Heart right ventricle (tissue), 16 donors: ENCODE data around the gene ITM2C. TPM values are rescaled to one million over a fixed set of nuclear protein-coding genes. Genes with fewer than 3 reads are reported as not detected.

ENCODE experiments used
- ATAC-seq, 8 donors: fragments of 200-7000 bp; cut with Tn5 transposase; one replicate each; pipeline ENCODE4 v1.9.1; 2020; ENCODE audit warnings: mild to moderate bottlenecking in 8 of 8, moderate library complexity in 8 of 8, moderate number of reproducible peaks in 1 of 8
- DNase-seq, 2 donors: peaks; one replicate each; pipeline ENCODE4 v3.0.0-alpha.2; 2020
- H3K27ac ChIP-seq, 10 donors: fragments of 200-600 bp; sonication (generic) in 2 of 10; one replicate each; pipeline versions ENCODE4 v1.5.0 to v1.8.0; 2020 to 2022; ENCODE audit warnings: mild to moderate bottlenecking in 3 of 10
- H3K27me3 ChIP-seq, 7 donors: fragments of 200-600 bp; one replicate each; pipeline ENCODE4 v1.8.0; 2021 to 2022; ENCODE audit warnings: mild to moderate bottlenecking in 2 of 7
- H3K36me3 ChIP-seq, 9 donors: fragments of 200-600 bp; sonication (generic) in 1 of 9; one replicate each; pipeline versions ENCODE4 v1.5.0 to v1.8.0; 2020 to 2022; ENCODE audit warnings: mild to moderate bottlenecking in 2 of 9
- H3K4me1 ChIP-seq, 9 donors: fragments of 200-600 bp; sonication (generic) in 1 of 9; one replicate each; pipeline versions ENCODE4 v1.5.0 to v1.8.0; 2020 to 2022; ENCODE audit warnings: mild to moderate bottlenecking in 4 of 9
- H3K4me3 ChIP-seq, 10 donors: fragments of 200-600 bp; sonication (generic) in 2 of 10; one replicate each; pipeline versions ENCODE4 v1.5.0 to v1.8.0; 2020 to 2022; ENCODE audit warnings: mild to moderate bottlenecking in 7 of 10, moderate library complexity in 2 of 10
- H3K9me3 ChIP-seq, 11 donors: fragments of 200-600 bp in 10 of 11; sonication (generic) in 2 of 11; one replicate each; pipeline versions ENCODE4 v1.5.0 to v1.8.0; 2013 to 2022; ENCODE audit warnings: mild to moderate bottlenecking in 2 of 11, control low read depth in 1 of 11, moderate library complexity in 1 of 11
- CTCF ChIP-seq, 9 donors: fragments of 200-600 bp; sonication (generic) in 2 of 9; IDR thresholded peaks; one replicate each; pipeline versions ENCODE4 v1.5.0 to v1.8.0; 2021 to 2022; ENCODE audit warnings: antibody characterized with exemption in 9 of 9, mild to moderate bottlenecking in 5 of 9, moderate library complexity in 1 of 9
- WGBS, 2 donors: extraction: QIAGEN DNeasy Blood & Tissue Kit; methylation state at CpG; one replicate each; pipeline ENCODE4 v1.1.7; 2013; ENCODE audit warnings: inconsistent platforms in 1 of 2; 5-methylcytosine and 5-hydroxymethylcytosine counted together
- intact Hi-C, 10 donors: fragments of 100-400 bp; cut with DNase I; formaldehyde crosslinking; loops; one replicate each; pipeline versions ENCODE4 v1.11.1 to v1.14.2; 2022
- polyA plus RNA-seq, 2 donors: library from polyadenylated mRNA; stranded (reverse); fragments of 200-250 nt; gene quantifications; one replicate each; pipeline ENCODE4 v1.2.3, GENCODE V29; 2013
- total RNA-seq, 10 donors: library from RNA; stranded (reverse); fragmentation: NEBNext Ultra II Directional in 3 of 10; extraction: Animal tissue kit (Norgen Biotek cat#: 25700) in 3 of 10; gene quantifications; one replicate each; pipeline versions ENCODE4 v1.2.1 to v1.2.4, GENCODE V29; 2021 to 2023
- donor health status: Arrhythmogenic right ventricular cardiomyopathy.
- donor health status: ischemic (EF 13 %, LVEDD 7.1; RV severe dilation, severe dysfunction).
- donor health status: healthy with polysubstance abuse.
- donor health status: DM: no; HTN: yes; CAD: no.
- donor health status: DM: no; HTN: no; CAD: no.
- donor health status: ischemic (EF 25% LVEDD 6.9; RV normal size, moderate dysfunction).
- donor health status: ischemic (EF 25% LVEDD 5.7; RV mildly dilated, moderate dysfunction).
- donor health status: healthy.
- donor health status: DM: yes; HTN: yes; CAD: no.
- donor health status: Ischemic cardiomyopathy.
- donor health status: ischemic (EF 35%, LVEDD 5.7; RV mildly dilated, moderate dysfunction).
- donor health status: nonischemic (EF 11% LVEDD 7.7; RV severe dilation, severe dysfunction).
- donor health status: DM: yes; HTN: yes; CAD: no.
- donor health status: PGD.
- donor health status: ischemic (EF 29% LVEDD 5.4; RV normal size, mild dysfunction).
- donor health status: nonischemic (EF 23%, LVEDD 6.1; RV moderate dilation, normal function).

The ITM2C gene
- total and polyA plus RNA-seq, 12 donors: 12.1 to 32.7 (median 22.2) TPM

- ATAC-seq (no peak), DNase-seq (no peak)
- H3K36me3 ChIP-seq: no peaks in the 10 kb centered on the region
- H3K27me3 ChIP-seq: peaks cover 0 to 13% (median 0%) of the 10 kb centered on the region in 7 donors
- H3K9me3 ChIP-seq: no peaks in the 10 kb centered on the region
- intact Hi-C loops: loop anchor here in 1 of 10 donors (10.0 kb wide), 1 partner anchor 78 kb away; no protein-coding TSS in a partner anchor
- 94 to 96% methylated on average over 15 of the region's 15 CpGs for WGBS, 2 donors
- peaks cover 0 to 11% (median 7%) of the 10 kb centered on the region in 9 donors for H3K4me1 ChIP-seq
- H3K4me3 ChIP-seq: no peak overlapping the region
- no peak for TF ChIP-seq CTCF (IDR thresholded peaks at IDR 0.05)
- H3K27ac ChIP-seq: no peak overlapping the region
Observed at GRCh38 chr2:230906471-230907230, 41.9 kb downstream of the ITM2C start.

GRCh38 chr2:230907361-230908091 is 42.8 kb downstream of the ITM2C start:
- H3K27me3 ChIP-seq: peaks cover 0 to 8% (median 0%) of the 10 kb centered on the region in 7 donors
- peak overlapping the region in 4 of 10 donors; percentile 21 to 38 (median 32) for H3K4me3 ChIP-seq
- no peak for TF ChIP-seq CTCF (IDR thresholded peaks at IDR 0.05)
- 92% methylated on average over 16 of the region's 16 CpGs for WGBS, 2 donors
- peak overlapping the region in 3 of 10 donors; percentile 10 to 44 (median 22) for H3K27ac ChIP-seq
- no peaks in the 10 kb centered on the region for H3K36me3 ChIP-seq
- DNase-seq (no peak), ATAC-seq (no peak)
- peaks cover 0 to 11% (median 7%) of the 10 kb centered on the region in 9 donors for H3K4me1 ChIP-seq
- intact Hi-C loops: loop anchor here in 1 of 10 donors (10.0 kb wide), 1 partner anchor 77 kb away; no protein-coding TSS in a partner anchor
- no peaks in the 10 kb centered on the region for H3K9me3 ChIP-seq

GRCh38 chr2:230908092-230908594 is 43.4 kb downstream of the ITM2C start:
- Histone ChIP-seq H3K36me3 (no peaks in the 10 kb centered on the region), H3K4me1 (peaks cover 0 to 15% (median 7%) of the 10 kb centered on the region in 9 donors), H3K9me3 (no peaks in the 10 kb centered on the region), H3K27me3 (peaks cover 0 to 10% (median 0%) of the 10 kb centered on the region in 7 donors), H3K27ac (peak overlapping the region in 3 of 10 donors; percentile 10 to 44 (median 22)), H3K4me3 (peak overlapping the region in 4 of 10 donors; percentile 21 to 38 (median 32))
- TF ChIP-seq CTCF (IDR thresholded peaks at IDR 0.05): no peak
- ATAC-seq: peak; percentile 23 to 84 (median 54)
- intact Hi-C loops: loop anchor here in 1 of 10 donors (10.0 kb wide), 1 partner anchor 77 kb away; no protein-coding TSS in a partner anchor
- WGBS, 2 donors: 64 to 65% methylated on average over 6 of the region's 6 CpGs
- no peak for DNase-seq
